HCT116 (cell line): ENCODE measurements around the gene CPT2. TPM values are rescaled to one million over a fixed set of nuclear protein-coding genes. Genes with fewer than 3 reads are reported as not detected.

ENCODE experiments used
- ATAC-seq: fragments of 200-7000 bp; cut with Tn5 transposase; 2 replicates; pipeline ENCODE4 v1.9.1; 2020; ENCODE audit warnings: mild to moderate bottlenecking, moderate library complexity
- BruUV-seq: library from RNA; stranded (reverse); fragments of 400-500 nt; replicated peaks from 2 replicates; lab custom pipeline; 2021; lab: Mats Ljungman, UMichigan
- CTCF ChIA-PET: fragments of 300-600 bp; sonication (Branson Sonifier 250); formaldehyde crosslinking; loops from one replicate; lab custom pipeline; 2021; ENCODE audit warnings: antibody characterized with exemption; lab: Charles Lee
- POLR2A ChIA-PET: fragments of 300-600, 350-600 bp; sonication (Branson Sonifier 250); formaldehyde crosslinking; loops from one replicate; lab custom pipeline; 2021; ENCODE audit warnings: antibody characterized with exemption; lab: Charles Lee
- RAD21 ChIA-PET, 2 experiments: fragments of 300-600 bp; sonication (Branson Sonifier 250); formaldehyde crosslinking; loops; one replicate each; lab custom pipeline; 2023; ENCODE audit warnings: low total read pairs in 2 of 2; ENCODE audit not compliant: uncharacterized antibody in 2 of 2, unreplicated experiment in 2 of 2, low non-redundant PET in 1 of 2; lab: Charles Lee
- DNase-seq: peaks from one replicate; pipeline ENCODE4 v3.0.0-alpha.2; 2010; ENCODE audit warnings: low read depth, low spot score
- H2AFZ ChIP-seq: fragments of 200-600 bp; shearing (Covaris generic), sonication (generic); 2 replicates; pipeline ENCODE4 v1.6.1; 2017; ENCODE audit warnings: low read depth, mixed run types, mixed read lengths, antibody characterized with exemption, low read length; ENCODE audit not compliant: poor library complexity, severe bottlenecking
- H3K27ac ChIP-seq: 2 replicates; pipeline ENCODE4 v1.5.1; 2012; ENCODE audit warnings: low read depth, low read length
- H3K27me3 ChIP-seq: fragments of 200-600 bp; sonication (generic); 2 replicates; pipeline ENCODE4 v1.6.1; 2016; ENCODE audit warnings: mixed run types, low read length, mixed read lengths; ENCODE audit not compliant: insufficient read depth
- H3K36me3 ChIP-seq, 2 experiments: fragments of 200-500 bp in 1 of 2; fragments of 200-600 bp in 1 of 2; sonication (Bioruptor generic) in 1 of 2; sonication (generic) in 1 of 2; 2 replicates each; pipeline versions ENCODE4 v1.5.1 to v1.6.1; 2014 to 2016; ENCODE audit warnings: low read length in 2 of 2, inconsistent platforms in 1 of 2, mixed read lengths in 1 of 2, mixed run types in 1 of 2; ENCODE audit not compliant: insufficient read depth in 2 of 2, control insufficient read depth in 1 of 2
- H3K4me1 ChIP-seq, 2 experiments: fragments of 200-600 bp in 1 of 2; sonication (generic) in 1 of 2; 2 replicates each; pipeline versions ENCODE4 v1.5.1 to v1.6.1; 2012 to 2017; ENCODE audit warnings: low read length in 2 of 2, inconsistent platforms in 1 of 2, mild to moderate bottlenecking in 1 of 2, mixed read lengths in 1 of 2, mixed run types in 1 of 2, moderate library complexity in 1 of 2; ENCODE audit not compliant: insufficient read depth in 2 of 2, control insufficient read depth in 1 of 2
- H3K4me2 ChIP-seq: fragments of 200-600 bp; sonication (generic); 2 replicates; pipeline ENCODE4 v1.6.1; 2017; ENCODE audit warnings: mixed run types, low read length, mixed read lengths
- H3K4me3 ChIP-seq, 2 experiments: fragments of 200-600 bp in 1 of 2; sonication (generic) in 1 of 2; replicated peaks in 1 of 2; 2 replicates each; pipeline ENCODE4 v1.5.1; 2011 to 2016; ENCODE audit warnings: low read length in 2 of 2, control low read depth in 1 of 2, low read depth in 1 of 2, mild to moderate bottlenecking in 1 of 2, mixed read lengths in 1 of 2, mixed run types in 1 of 2
- H3K79me2 ChIP-seq: fragments of 200-600 bp; sonication (generic); 2 replicates; pipeline ENCODE4 v1.6.1; 2017; ENCODE audit warnings: mild to moderate bottlenecking, mixed run types, low read length, moderate library complexity, mixed read lengths; ENCODE audit not compliant: insufficient read depth
- H3K9ac ChIP-seq: fragments of 200-600 bp; sonication (generic); 2 replicates; pipeline ENCODE4 v1.6.1; 2016; ENCODE audit warnings: low read length, mixed read lengths
- H3K9me2 ChIP-seq: fragments of 200-600 bp; sonication (generic), shearing (Covaris generic); 2 replicates; pipeline ENCODE4 v1.6.1; 2017; ENCODE audit warnings: mixed run types, mild to moderate bottlenecking, moderate library complexity; ENCODE audit not compliant: insufficient read depth
- H3K9me3 ChIP-seq, 2 experiments: fragments of 200-500 bp in 1 of 2; fragments of 200-600 bp in 1 of 2; sonication (Bioruptor generic) in 1 of 2; sonication (generic) in 1 of 2; 2 replicates each; pipeline ENCODE4 v1.6.1; 2014 to 2017; ENCODE audit warnings: low read length in 2 of 2, mixed read lengths in 2 of 2, inconsistent platforms in 1 of 2, low read depth in 1 of 2, mild to moderate bottlenecking in 1 of 2, mixed run types in 1 of 2, moderate library complexity in 1 of 2; ENCODE audit not compliant: control insufficient read depth in 1 of 2, insufficient read depth in 1 of 2
- H4K20me1 ChIP-seq: fragments of 200-600 bp; sonication (generic), shearing (Covaris generic); 2 replicates; pipeline ENCODE4 v1.6.1; 2017; ENCODE audit warnings: mixed run types, mild to moderate bottlenecking, moderate library complexity; ENCODE audit not compliant: insufficient read depth
- CEBPB ChIP-seq: IDR thresholded peaks from 2 replicates; pipeline ENCODE4 v1.6.1; 2012; ENCODE audit warnings: low read depth
- EGR1 ChIP-seq: IDR thresholded peaks from 2 replicates; pipeline ENCODE4 v1.6.1; 2012; ENCODE audit warnings: low read depth
- ELF1 ChIP-seq: IDR thresholded peaks from 2 replicates; pipeline ENCODE4 v1.6.1; 2012; ENCODE audit warnings: low read depth, borderline replicate concordance
- EZH2phosphoT487 ChIP-seq: fragments of 200-600 bp; IDR thresholded peaks from 2 replicates; pipeline ENCODE4 v1.6.1; 2018; ENCODE audit warnings: antibody characterized with exemption, borderline replicate concordance
- FOSL1 ChIP-seq: IDR thresholded peaks from 2 replicates; pipeline ENCODE4 v1.6.1; 2012; ENCODE audit warnings: low read depth
- JUND ChIP-seq: IDR thresholded peaks from 2 replicates; pipeline ENCODE4 v1.6.1; 2012
- POLR2A ChIP-seq: IDR thresholded peaks from 2 replicates; pipeline ENCODE4 v1.7.0; 2011; ENCODE audit warnings: borderline replicate concordance; ENCODE audit not compliant: insufficient read depth, insufficient read length; ENCODE audit errors: extremely low read depth
- POLR2AphosphoS5 ChIP-seq: IDR thresholded peaks from 2 replicates; pipeline ENCODE4 v1.6.1; 2011; ENCODE audit warnings: mild to moderate bottlenecking, low read depth, low read length, moderate library complexity
- RAD21 ChIP-seq: IDR thresholded peaks from 2 replicates; pipeline ENCODE4 v1.6.1; 2012; ENCODE audit warnings: low read depth, mild to moderate bottlenecking
- SIN3A ChIP-seq: IDR thresholded peaks from 2 replicates; pipeline ENCODE4 v1.6.1; 2012; ENCODE audit warnings: low read depth
- SP1 ChIP-seq: IDR thresholded peaks from 2 replicates; pipeline ENCODE4 v1.6.1; 2012; ENCODE audit warnings: low read depth
- SRF ChIP-seq: IDR thresholded peaks from 2 replicates; pipeline ENCODE4 v1.6.1; 2012; ENCODE audit warnings: low read depth
- TCF7L2 ChIP-seq: IDR thresholded peaks from 2 replicates; pipeline ENCODE4 v1.7.0; 2011; ENCODE audit warnings: borderline replicate concordance, inconsistent platforms; ENCODE audit not compliant: insufficient read depth, insufficient read length; ENCODE audit errors: extremely low read depth
- ZFX ChIP-seq: fragments of 450-650 bp; IDR thresholded peaks from 2 replicates; pipeline ENCODE4 v1.6.1; 2017
- ZNF274 ChIP-seq: fragments of 200-500 bp; sonication (Bioruptor generic); IDR thresholded peaks from 2 replicates; pipeline ENCODE4 v1.6.1; 2014; ENCODE audit warnings: mild to moderate bottlenecking, low read depth, low read length, inconsistent platforms
- intact Hi-C: fragments of 100-400 bp; cut with micrococcal nuclease; formaldehyde crosslinking; loops from 2 replicates; pipeline ENCODE4 v1.10.0; 2022
- total RNA-seq: library from RNA; stranded (reverse); gene quantifications from one replicate; pipeline ENCODE4 v1.2.1, GENCODE V29; 2021; ENCODE audit not compliant: unreplicated experiment
- TF ChIP-seq, protein P1 (sequence below): IDR thresholded peaks from 2 replicates; pipeline ENCODE4 v1.6.1; 2012
- TF ChIP-seq, protein P2 (sequence below): IDR thresholded peaks from 2 replicates; pipeline ENCODE4 v1.6.1; 2012; ENCODE audit warnings: low read depth
- TF ChIP-seq, protein P3 (sequence below), 3 experiments: fragments of 200-600 bp in 1 of 3; sonication (generic) in 1 of 3; IDR thresholded peaks in 2 of 3; conservative IDR thresholded peaks in 1 of 3; 2 replicates each; pipeline ENCODE4 v1.5.1; 2012 to 2017; ENCODE audit warnings: low read depth in 2 of 3, low read length in 2 of 3, antibody characterized with exemption in 1 of 3, borderline replicate concordance in 1 of 3, control low read depth in 1 of 3, mild to moderate bottlenecking in 1 of 3, mixed read lengths in 1 of 3, mixed run types in 1 of 3, moderate library complexity in 1 of 3; ENCODE audit not compliant: insufficient read depth in 1 of 3
- TF ChIP-seq, protein P4 (sequence below): IDR thresholded peaks from 2 replicates; pipeline ENCODE4 v1.6.1; 2012
- TF ChIP-seq, protein P5 (sequence below): IDR thresholded peaks from 2 replicates; pipeline ENCODE4 v1.6.1; 2011; ENCODE audit warnings: mild to moderate bottlenecking, low read length, moderate library complexity; ENCODE audit not compliant: insufficient replicate concordance; ENCODE audit errors: extremely low read depth

The CPT2 gene
- total RNA-seq, 1 experiment from 2014 or later = 18.1 TPM

DNA sequence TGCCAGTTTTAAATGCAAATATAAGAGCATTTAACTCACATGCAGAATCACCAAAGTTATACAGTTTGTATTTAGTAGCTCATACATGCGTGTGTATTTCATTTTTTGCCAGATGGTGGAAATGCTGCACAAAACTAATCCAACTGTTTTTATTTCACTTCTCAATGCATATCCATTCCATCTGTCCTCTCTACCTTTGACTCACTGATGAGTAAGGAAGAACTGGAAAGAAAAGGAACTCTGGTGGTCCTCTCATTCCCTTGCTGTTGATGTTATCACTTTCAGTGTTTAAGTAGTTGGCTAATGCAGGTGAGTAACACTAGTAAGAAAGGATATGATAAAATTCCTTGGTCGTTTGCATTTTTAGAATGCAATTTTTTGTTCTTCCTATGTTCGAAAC is 48.5 kb upstream of the CPT2 start:
- no peaks in the 10 kb centered on the region for H3K36me3 ChIP-seq
- no peak overlapping the region for H2AFZ ChIP-seq
- no peak overlapping the region for H3K4me3 ChIP-seq
- intact Hi-C loops = no loop called here
- ChIA-PET POLR2A (interaction anchor here (0.6 kb wide), 1 partner anchor 196 kb away, joined by 3 read pairs; no protein-coding TSS in a partner anchor), RAD21 (no interaction called here), CTCF (interaction anchor here (0.7 kb wide), 1 partner anchor 58 kb away, joined by 3 read pairs; no protein-coding TSS in a partner anchor)
- H3K9ac ChIP-seq = no peak overlapping the region
- no peak overlapping the region for H3K4me2 ChIP-seq
- BruUV-seq = no TSS peak
- peaks cover 11 to 19% of the 10 kb centered on the region in 2 experiments for H3K4me1 ChIP-seq
- DNase-seq (no peak), ATAC-seq (no peak)
- no peak for TF ChIP-seq JUND
- TF ChIP-seq POLR2A = no peak
- TF ChIP-seq ZNF274 = no peak
- TF ChIP-seq, protein P1, sequence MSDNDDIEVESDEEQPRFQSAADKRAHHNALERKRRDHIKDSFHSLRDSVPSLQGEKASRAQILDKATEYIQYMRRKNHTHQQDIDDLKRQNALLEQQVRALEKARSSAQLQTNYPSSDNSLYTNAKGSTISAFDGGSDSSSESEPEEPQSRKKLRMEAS = no peak
- TF ChIP-seq, protein P2, sequence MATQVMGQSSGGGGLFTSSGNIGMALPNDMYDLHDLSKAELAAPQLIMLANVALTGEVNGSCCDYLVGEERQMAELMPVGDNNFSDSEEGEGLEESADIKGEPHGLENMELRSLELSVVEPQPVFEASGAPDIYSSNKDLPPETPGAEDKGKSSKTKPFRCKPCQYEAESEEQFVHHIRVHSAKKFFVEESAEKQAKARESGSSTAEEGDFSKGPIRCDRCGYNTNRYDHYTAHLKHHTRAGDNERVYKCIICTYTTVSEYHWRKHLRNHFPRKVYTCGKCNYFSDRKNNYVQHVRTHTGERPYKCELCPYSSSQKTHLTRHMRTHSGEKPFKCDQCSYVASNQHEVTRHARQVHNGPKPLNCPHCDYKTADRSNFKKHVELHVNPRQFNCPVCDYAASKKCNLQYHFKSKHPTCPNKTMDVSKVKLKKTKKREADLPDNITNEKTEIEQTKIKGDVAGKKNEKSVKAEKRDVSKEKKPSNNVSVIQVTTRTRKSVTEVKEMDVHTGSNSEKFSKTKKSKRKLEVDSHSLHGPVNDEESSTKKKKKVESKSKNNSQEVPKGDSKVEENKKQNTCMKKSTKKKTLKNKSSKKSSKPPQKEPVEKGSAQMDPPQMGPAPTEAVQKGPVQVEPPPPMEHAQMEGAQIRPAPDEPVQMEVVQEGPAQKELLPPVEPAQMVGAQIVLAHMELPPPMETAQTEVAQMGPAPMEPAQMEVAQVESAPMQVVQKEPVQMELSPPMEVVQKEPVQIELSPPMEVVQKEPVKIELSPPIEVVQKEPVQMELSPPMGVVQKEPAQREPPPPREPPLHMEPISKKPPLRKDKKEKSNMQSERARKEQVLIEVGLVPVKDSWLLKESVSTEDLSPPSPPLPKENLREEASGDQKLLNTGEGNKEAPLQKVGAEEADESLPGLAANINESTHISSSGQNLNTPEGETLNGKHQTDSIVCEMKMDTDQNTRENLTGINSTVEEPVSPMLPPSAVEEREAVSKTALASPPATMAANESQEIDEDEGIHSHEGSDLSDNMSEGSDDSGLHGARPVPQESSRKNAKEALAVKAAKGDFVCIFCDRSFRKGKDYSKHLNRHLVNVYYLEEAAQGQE = no peak
- TF ChIP-seq, protein P3, sequence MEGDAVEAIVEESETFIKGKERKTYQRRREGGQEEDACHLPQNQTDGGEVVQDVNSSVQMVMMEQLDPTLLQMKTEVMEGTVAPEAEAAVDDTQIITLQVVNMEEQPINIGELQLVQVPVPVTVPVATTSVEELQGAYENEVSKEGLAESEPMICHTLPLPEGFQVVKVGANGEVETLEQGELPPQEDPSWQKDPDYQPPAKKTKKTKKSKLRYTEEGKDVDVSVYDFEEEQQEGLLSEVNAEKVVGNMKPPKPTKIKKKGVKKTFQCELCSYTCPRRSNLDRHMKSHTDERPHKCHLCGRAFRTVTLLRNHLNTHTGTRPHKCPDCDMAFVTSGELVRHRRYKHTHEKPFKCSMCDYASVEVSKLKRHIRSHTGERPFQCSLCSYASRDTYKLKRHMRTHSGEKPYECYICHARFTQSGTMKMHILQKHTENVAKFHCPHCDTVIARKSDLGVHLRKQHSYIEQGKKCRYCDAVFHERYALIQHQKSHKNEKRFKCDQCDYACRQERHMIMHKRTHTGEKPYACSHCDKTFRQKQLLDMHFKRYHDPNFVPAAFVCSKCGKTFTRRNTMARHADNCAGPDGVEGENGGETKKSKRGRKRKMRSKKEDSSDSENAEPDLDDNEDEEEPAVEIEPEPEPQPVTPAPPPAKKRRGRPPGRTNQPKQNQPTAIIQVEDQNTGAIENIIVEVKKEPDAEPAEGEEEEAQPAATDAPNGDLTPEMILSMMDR (IDR thresholded peaks at IDR 0.05 in 2 of 3, conservative IDR thresholded peaks at IDR 0.05 in 1 of 3; ENCODE audit: borderline replicate concordance in 1 of 3, insufficient read depth in 1 of 3, low read depth in 2 of 3, low read length in 2 of 3) = no peak
- TF ChIP-seq, protein P4, sequence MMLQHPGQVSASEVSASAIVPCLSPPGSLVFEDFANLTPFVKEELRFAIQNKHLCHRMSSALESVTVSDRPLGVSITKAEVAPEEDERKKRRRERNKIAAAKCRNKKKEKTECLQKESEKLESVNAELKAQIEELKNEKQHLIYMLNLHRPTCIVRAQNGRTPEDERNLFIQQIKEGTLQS = no peak
- no peak for TF ChIP-seq POLR2AphosphoS5
- no peak for TF ChIP-seq CEBPB
- TF ChIP-seq, protein P5, sequence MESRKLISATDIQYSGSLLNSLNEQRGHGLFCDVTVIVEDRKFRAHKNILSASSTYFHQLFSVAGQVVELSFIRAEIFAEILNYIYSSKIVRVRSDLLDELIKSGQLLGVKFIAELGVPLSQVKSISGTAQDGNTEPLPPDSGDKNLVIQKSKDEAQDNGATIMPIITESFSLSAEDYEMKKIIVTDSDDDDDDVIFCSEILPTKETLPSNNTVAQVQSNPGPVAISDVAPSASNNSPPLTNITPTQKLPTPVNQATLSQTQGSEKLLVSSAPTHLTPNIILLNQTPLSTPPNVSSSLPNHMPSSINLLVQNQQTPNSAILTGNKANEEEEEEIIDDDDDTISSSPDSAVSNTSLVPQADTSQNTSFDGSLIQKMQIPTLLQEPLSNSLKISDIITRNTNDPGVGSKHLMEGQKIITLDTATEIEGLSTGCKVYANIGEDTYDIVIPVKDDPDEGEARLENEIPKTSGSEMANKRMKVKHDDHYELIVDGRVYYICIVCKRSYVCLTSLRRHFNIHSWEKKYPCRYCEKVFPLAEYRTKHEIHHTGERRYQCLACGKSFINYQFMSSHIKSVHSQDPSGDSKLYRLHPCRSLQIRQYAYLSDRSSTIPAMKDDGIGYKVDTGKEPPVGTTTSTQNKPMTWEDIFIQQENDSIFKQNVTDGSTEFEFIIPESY = no peak
- no peak for TF ChIP-seq ELF1
- TF ChIP-seq RAD21 = no peak
- no peak for TF ChIP-seq SIN3A
- no peak for TF ChIP-seq EGR1
- TF ChIP-seq SRF = no peak
- no peak for TF ChIP-seq EZH2phosphoT487
- no peak for TF ChIP-seq ZFX
- no peak for TF ChIP-seq FOSL1
- no peak for TF ChIP-seq SP1
- TF ChIP-seq TCF7L2 = no peak
- no peaks in the 10 kb centered on the region for H3K9me3 ChIP-seq
- H4K20me1 ChIP-seq = no peaks in the 10 kb centered on the region
- no peaks in the 10 kb centered on the region for H3K9me2 ChIP-seq
- no peaks in the 10 kb centered on the region for H3K27me3 ChIP-seq
- H3K27ac ChIP-seq = no peak overlapping the region
- no peaks in the 10 kb centered on the region for H3K79me2 ChIP-seq
